ENCODE results near the gene TIGD7. TPM values are rescaled to one million over a fixed set of nuclear protein-coding genes. Genes with fewer than 3 reads are reported as not detected.

The TIGD7 gene
- polyA plus RNA-seq, 2 of the 4 experiments (the other 2 are of a cell fraction): 1.8 to 4.3 TPM

- DNase-seq (ENCODE audit: low read depth in 1 of 2, low spot score in 1 of 2) (no peak), FAIRE-seq (no peak), ATAC-seq (no peak)
- no peak overlapping the region for H3K4me2 ChIP-seq
- peaks cover 7% of the 10 kb centered on the region; the same call in 2 of the 3 replicates for H3K9me3 ChIP-seq
- POLR2A ChIA-PET: no interaction called here
- WGBS (ENCODE audit: missing lambda C conversion rate): 94% methylated on average over 4 of the region's 4 CpGs
- CTCF ChIA-PET: interaction anchor here (1.4 kb wide), 1 partner anchor 12 kb away, joined by 5 read pairs; no protein-coding TSS in a partner anchor
- no peaks in the 10 kb centered on the region for H3K4me1 ChIP-seq
- H3K4me3 ChIP-seq: no peak overlapping the region
- TF ChIP-seq ATOH8 (CRISPR knock-in tag; IDR thresholded peaks at IDR 0.05; ENCODE audit: low read depth) (no peak), RNF2 (IDR thresholded peaks at IDR 0.05; ENCODE audit: borderline replicate concordance, low read depth) (no peak), TP53 (CRISPR knock-in tag; IDR thresholded peaks at IDR 0.05) (no peak), HOXA7 (CRISPR knock-in tag; IDR thresholded peaks at IDR 0.05) (no peak), BHLHE40 (IDR thresholded peaks at IDR 0.05; ENCODE audit: low read depth, low read length) (no peak), MAX (IDR thresholded peaks at IDR 0.05) (no peak), HES2 (IDR thresholded peaks at IDR 0.05) (no peak), BCL3 (IDR thresholded peaks at IDR 0.05) (no peak), EHF (CRISPR knock-in tag; IDR thresholded peaks at IDR 0.05) (no peak), ZSCAN20 (CRISPR knock-in tag; IDR thresholded peaks at IDR 0.05) (no peak), PBX3 (IDR thresholded peaks at IDR 0.05) (no peak), JUNB (IDR thresholded peaks at IDR 0.05) (no peak)
- H3K27ac ChIP-seq: no peak overlapping the region
Measured at GRCh38 chr16:3262517-3262916, 42.7 kb downstream of the TIGD7 start.

- ATAC-seq (no peak), FAIRE-seq (no peak), DNase-seq (ENCODE audit: low read depth in 1 of 2, low spot score in 1 of 2) (no peak)
- POLR2A ChIA-PET: no interaction called here
- no peak overlapping the region for H3K4me3 ChIP-seq
- 73% methylated on average over 8 of the region's 8 CpGs for WGBS (ENCODE audit: missing lambda C conversion rate)
- no peak overlapping the region for H3K27ac ChIP-seq
- CTCF ChIA-PET: interaction anchor here (0.6 to 1.3 kb wide), 3 partner anchors 19 to 267 kb away, joined by 3 read pairs; no protein-coding TSS in a partner anchor
- H3K4me2 ChIP-seq: no peak overlapping the region
- no peaks in the 10 kb centered on the region for H3K4me1 ChIP-seq
- H3K9me3 ChIP-seq: no peaks in the 10 kb centered on the region
- TF ChIP-seq CHD4 (IDR thresholded peaks at IDR 0.05; ENCODE audit: borderline replicate concordance) (no peak), JUN (IDR thresholded peaks at IDR 0.05) (no peak), PBX3 (IDR thresholded peaks at IDR 0.05) (no peak), EP300 (IDR thresholded peaks at IDR 0.05) (no peak), HOXB5 (CRISPR knock-in tag; IDR thresholded peaks at IDR 0.05) (no peak), MYC (IDR thresholded peaks at IDR 0.05; ENCODE audit: borderline replicate concordance, low read length) (no peak), NPAS2 (CRISPR knock-in tag; IDR thresholded peaks at IDR 0.05; ENCODE audit: borderline replicate concordance) (no peak), EHMT2 (IDR thresholded peaks at IDR 0.05; ENCODE audit: low read depth) (no peak), USF2 (IDR thresholded peaks at IDR 0.05) (no peak), EHF (CRISPR knock-in tag; IDR thresholded peaks at IDR 0.05) (no peak), MAX (IDR thresholded peaks at IDR 0.05) (no peak), REST (IDR thresholded peaks at IDR 0.05) (no peak), HOXA7 (CRISPR knock-in tag; IDR thresholded peaks at IDR 0.05) (no peak), HDAC2 (IDR thresholded peaks at IDR 0.05) (no peak), HMGXB4 (CRISPR knock-in tag; IDR thresholded peaks at IDR 0.05; ENCODE audit: borderline replicate concordance) (no peak), ZNF302 (CRISPR knock-in tag; IDR thresholded peaks at IDR 0.05) (no peak), CBX8 (IDR thresholded peaks at IDR 0.05) (no peak)
Measured at GRCh38 chr16:3259836-3260235, 45.4 kb downstream of the TIGD7 start.
